Measurements from ENCODE around the gene MREG. TPM values are rescaled to one million over a fixed set of nuclear protein-coding genes. Genes with fewer than 3 reads are reported as not detected.

Gene MREG
- total RNA-seq, 4 donors from 2014 or later, result 37.0 to 71.2 (median 40.5) TPM

- Histone ChIP-seq H3K4me1 (peaks cover 0 to 62% (median 0%) of the 10 kb centered on the region in 3 donors), H3K27me3 (no peaks in the 10 kb centered on the region), H3K36me3 (peaks cover 0 to 3% (median 0%) of the 10 kb centered on the region in 3 donors), H3K4me3 (no peak overlapping the region), H3K9me3 (no peaks in the 10 kb centered on the region), H3K27ac (peak overlapping the region in 2 of 4 donors; percentile 32 to 55)
- intact Hi-C loops (cut with DNase I), result no loop called here
- no peak for DNase-seq
- TF ChIP-seq CTCF (IDR thresholded peaks at IDR 0.05) (no peak), POLR2A (IDR thresholded peaks at IDR 0.05) (no peak)
- 82% methylated on average over 3 of the region's 3 CpGs for WGBS, 2 donors
These were observed 45.6 kb downstream of the MREG start for GRCh38 chr2:215967590-215968378.

GRCh38 chr2:215966951-215967350 is 46.4 kb downstream of the MREG start:
- no peak for DNase-seq
- peaks cover 0 to 55% (median 0%) of the 10 kb centered on the region in 3 donors for H3K4me1 ChIP-seq
- H3K27ac ChIP-seq, result peak overlapping the region in 2 of 4 donors; percentile 32 to 55
- no peaks in the 10 kb centered on the region for H3K27me3 ChIP-seq
- WGBS, 2 donors, result 36 to 56% methylated on average over 3 of the region's 3 CpGs
- no peak overlapping the region for H3K4me3 ChIP-seq
- intact Hi-C loops (cut with DNase I), result no loop called here
- H3K9me3 ChIP-seq, result no peaks in the 10 kb centered on the region
- peaks cover 0 to 3% (median 0%) of the 10 kb centered on the region in 3 donors for H3K36me3 ChIP-seq
- TF ChIP-seq POLR2A (IDR thresholded peaks at IDR 0.05), result no peak
- TF ChIP-seq CTCF (IDR thresholded peaks at IDR 0.05), result no peak

- Histone ChIP-seq H3K9me3 (no peaks in the 10 kb centered on the region), H3K4me3 (no peak overlapping the region), H3K27me3 (no peaks in the 10 kb centered on the region), H3K27ac (peak overlapping the region in 1 of 4 donors; percentile 17), H3K36me3 (peaks cover 0 to 4% (median 0%) of the 10 kb centered on the region in 3 donors), H3K4me1 (peaks cover 0 to 48% (median 0%) of the 10 kb centered on the region in 3 donors)
- intact Hi-C loops (cut with DNase I), result no loop called here
- no peak for DNase-seq
- 67 to 75% methylated on average over 4 of the region's 4 CpGs for WGBS, 2 donors
- TF ChIP-seq POLR2A (IDR thresholded peaks at IDR 0.05) (no peak), CTCF (IDR thresholded peaks at IDR 0.05) (no peak)
These were observed 47.1 kb downstream of the MREG start for GRCh38 chr2:215966274-215966673.

GRCh38 chr2:215965532-215966165 is 47.7 kb downstream of the MREG start:
- no peak for TF ChIP-seq CTCF (IDR thresholded peaks at IDR 0.05)
- TF ChIP-seq POLR2A (IDR thresholded peaks at IDR 0.05), result no peak
- no peaks in the 10 kb centered on the region for H3K27me3 ChIP-seq
- no peak overlapping the region for H3K4me3 ChIP-seq
- H3K27ac ChIP-seq, result no peak overlapping the region
- H3K4me1 ChIP-seq, result peaks cover 0 to 42% (median 0%) of the 10 kb centered on the region in 3 donors
- 100% methylated on average over 1 of the region's 1 CpG for WGBS, 2 donors
- no peak for DNase-seq
- no peaks in the 10 kb centered on the region for H3K9me3 ChIP-seq
- peaks cover 0 to 10% (median 0%) of the 10 kb centered on the region in 3 donors for H3K36me3 ChIP-seq
- intact Hi-C loops (cut with DNase I), result no loop called here

- Histone ChIP-seq H3K27ac (no peak overlapping the region), H3K9me3 (no peaks in the 10 kb centered on the region), H3K36me3 (peaks cover 0 to 29% (median 0%) of the 10 kb centered on the region in 3 donors), H3K4me3 (no peak overlapping the region), H3K4me1 (peaks cover 0 to 15% (median 0%) of the 10 kb centered on the region in 3 donors), H3K27me3 (no peaks in the 10 kb centered on the region)
- no peak for DNase-seq
- 74 to 90% methylated on average over 4 to 5 of the region's 5 CpGs for WGBS, 2 donors
- intact Hi-C loops (cut with DNase I), result no loop called here
- TF ChIP-seq CTCF (IDR thresholded peaks at IDR 0.05), result no peak
- TF ChIP-seq POLR2A (IDR thresholded peaks at IDR 0.05), result no peak
These were observed 51.4 kb downstream of the MREG start for GRCh38 chr2:215961981-215962380.
